H9 (cell line): ENCODE results near the gene GPX7. TPM values are rescaled to one million over a fixed set of nuclear protein-coding genes. Genes with fewer than 3 reads are reported as not detected.

ENCODE experiments used
- DNase-seq: peaks from one replicate; pipeline ENCODE4 v3.0.0-alpha.2; 2017
- H2AFZ ChIP-seq: one replicate; pipeline ENCODE4 v1.6.1; 2013; ENCODE audit warnings: mild to moderate bottlenecking, low read length, control low read depth, moderate library complexity
- H2AK5ac ChIP-seq: 2 replicates; pipeline ENCODE4 v1.6.1; 2013; ENCODE audit warnings: low read length, control low read depth, mixed read lengths; ENCODE audit not compliant: insufficient read length
- H2BK120ac ChIP-seq: one replicate; pipeline ENCODE4 v1.6.1; 2013; ENCODE audit warnings: low read depth, mild to moderate bottlenecking, low read length, control low read depth, inconsistent platforms; ENCODE audit not compliant: poor library complexity, severe bottlenecking
- H2BK12ac ChIP-seq: 2 replicates; pipeline ENCODE4 v1.6.1; 2013; ENCODE audit warnings: low read length, control low read depth, mixed read lengths, low read depth; ENCODE audit not compliant: insufficient read length
- H2BK15ac ChIP-seq: 2 replicates; pipeline ENCODE4 v1.6.1; 2013; ENCODE audit warnings: low read depth, low read length, control low read depth
- H2BK20ac ChIP-seq: one replicate; pipeline ENCODE4 v1.6.1; 2013; ENCODE audit warnings: low read depth, mild to moderate bottlenecking, low read length, control low read depth, inconsistent platforms; ENCODE audit not compliant: poor library complexity, severe bottlenecking
- H2BK5ac ChIP-seq: 2 replicates; pipeline ENCODE4 v1.6.1; 2013; ENCODE audit warnings: low read length, control low read depth, mixed read lengths; ENCODE audit not compliant: insufficient read length
- H3K14ac ChIP-seq: 2 replicates; pipeline ENCODE4 v1.6.1; 2013; ENCODE audit warnings: low read length, control low read depth; ENCODE audit not compliant: insufficient read depth
- H3K18ac ChIP-seq: 2 replicates; pipeline ENCODE4 v1.6.1; 2013; ENCODE audit warnings: low read depth, mild to moderate bottlenecking, mixed read lengths, low read length, control low read depth; ENCODE audit not compliant: insufficient read length
- H3K23ac ChIP-seq: 2 replicates; pipeline ENCODE4 v1.6.1; 2013; ENCODE audit warnings: low read length, control low read depth, mixed read lengths, low read depth; ENCODE audit not compliant: insufficient read length
- H3K23me2 ChIP-seq: 2 replicates; pipeline ENCODE4 v1.6.1; 2013; ENCODE audit warnings: low read depth, mild to moderate bottlenecking, mixed read lengths, low read length, control low read depth; ENCODE audit not compliant: insufficient read length, poor library complexity, severe bottlenecking
- H3K27ac ChIP-seq: 2 replicates; pipeline ENCODE4 v1.5.1; 2013; ENCODE audit warnings: low read length, control low read depth, mixed read lengths, low read depth; ENCODE audit not compliant: insufficient read length
- H3K27me3 ChIP-seq: 2 replicates; pipeline ENCODE4 v1.6.1; 2013; ENCODE audit warnings: low read length, control low read depth, inconsistent platforms; ENCODE audit not compliant: insufficient read depth
- H3K4ac ChIP-seq: 2 replicates; pipeline ENCODE4 v1.6.1; 2013; ENCODE audit warnings: low read depth, mild to moderate bottlenecking, control low read depth, inconsistent platforms, low read length, moderate library complexity
- H3K4me1 ChIP-seq: 2 replicates; pipeline ENCODE4 v1.6.1; 2013; ENCODE audit warnings: low read length, control low read depth, inconsistent platforms; ENCODE audit not compliant: insufficient read depth
- H3K4me2 ChIP-seq: 2 replicates; pipeline ENCODE4 v1.6.1; 2013; ENCODE audit warnings: low read length, control low read depth, mixed read lengths; ENCODE audit not compliant: insufficient read length, insufficient read depth
- H3K56ac ChIP-seq: 2 replicates; pipeline ENCODE4 v1.6.1; 2013; ENCODE audit warnings: low read depth, mild to moderate bottlenecking, mixed read lengths, low read length, control low read depth; ENCODE audit not compliant: insufficient read length
- H3K79me1 ChIP-seq: 2 replicates; pipeline ENCODE4 v1.6.1; 2013; ENCODE audit warnings: low read depth, mild to moderate bottlenecking, moderate library complexity, low read length, control low read depth, inconsistent platforms; ENCODE audit not compliant: insufficient read depth, poor library complexity, severe bottlenecking
- H3K79me2 ChIP-seq: 2 replicates; pipeline ENCODE4 v1.6.1; 2013; ENCODE audit warnings: low read length, control low read depth, inconsistent platforms; ENCODE audit not compliant: insufficient read depth
- H3K9ac ChIP-seq: 2 replicates; pipeline ENCODE4 v1.6.1; 2013; ENCODE audit warnings: low read length, control low read depth, mixed read lengths; ENCODE audit not compliant: insufficient read length; ENCODE audit errors: extremely low read depth
- H3K9me3 ChIP-seq: one replicate; pipeline ENCODE4 v1.6.1; 2013; ENCODE audit warnings: low read depth, low read length, inconsistent platforms; ENCODE audit not compliant: control insufficient read depth
- H3T11ph ChIP-seq: one replicate; pipeline ENCODE4 v1.6.1; 2013; ENCODE audit warnings: mild to moderate bottlenecking, low read length, control low read depth, inconsistent platforms
- H4K20me1 ChIP-seq: one replicate; pipeline ENCODE4 v1.6.1; 2013; ENCODE audit not compliant: control insufficient read depth, insufficient read length, insufficient read depth
- H4K5ac ChIP-seq: 2 replicates; pipeline ENCODE4 v1.6.1; 2013; ENCODE audit warnings: low read depth, mild to moderate bottlenecking, mixed read lengths, low read length, control low read depth; ENCODE audit not compliant: insufficient read length
- H4K8ac ChIP-seq: replicated peaks from 2 replicates; pipeline ENCODE4 v1.6.1; 2013; ENCODE audit warnings: low read length, control low read depth, mixed read lengths, low read depth; ENCODE audit not compliant: insufficient read length
- H4K91ac ChIP-seq: 2 replicates; pipeline ENCODE4 v1.6.1; 2013; ENCODE audit warnings: low read depth, mild to moderate bottlenecking, moderate library complexity, mixed read lengths, low read length, control low read depth; ENCODE audit not compliant: insufficient read length
- H3K27ac Mint-ChIP-seq, 3 experiments: 2 replicates in 2 of 3; 3 replicates in 1 of 3; pipeline ENCODE4 v1.8.0; 2020 to 2021; ENCODE audit warnings: mixed read lengths in 3 of 3, mild to moderate bottlenecking in 1 of 3, moderate library complexity in 1 of 3
- H3K27me3 Mint-ChIP-seq: 2 replicates; pipeline ENCODE4 v1.8.0; 2021; ENCODE audit warnings: low read depth, mild to moderate bottlenecking, moderate library complexity, mixed read lengths
- H3K36me3 Mint-ChIP-seq, 3 experiments: 2 replicates in 2 of 3; 3 replicates in 1 of 3; pipeline ENCODE4 v1.8.0; 2020 to 2021; ENCODE audit warnings: low read depth in 3 of 3, mixed read lengths in 3 of 3; ENCODE audit not compliant: insufficient read depth in 1 of 3
- H3K4me1 Mint-ChIP-seq, 2 experiments: 2 replicates each; pipeline ENCODE4 v1.8.0; 2020; ENCODE audit warnings: mixed read lengths in 2 of 2
- H3K4me3 Mint-ChIP-seq, 2 experiments: 2 replicates in 1 of 2; 3 replicates in 1 of 2; pipeline ENCODE4 v1.8.0; 2020 to 2021; ENCODE audit warnings: mild to moderate bottlenecking in 2 of 2, mixed read lengths in 2 of 2, moderate library complexity in 1 of 2
- H3K9me3 Mint-ChIP-seq, 2 experiments: 2 replicates in 1 of 2; 3 replicates in 1 of 2; pipeline ENCODE4 v1.8.0; 2020; ENCODE audit warnings: mild to moderate bottlenecking in 2 of 2, mixed read lengths in 2 of 2, moderate library complexity in 1 of 2
- WGBS: extraction: QIAGEN DNeasy Blood & Tissue Kit; methylation state at CpG from one replicate; pipeline ENCODE4 v1.1.7; 2013; ENCODE audit warnings: missing lambda C conversion rate, low lambda C conversion rate, mixed read lengths; ENCODE audit not compliant: insufficient read length; ENCODE audit errors: extremely low coverage; 5-methylcytosine and 5-hydroxymethylcytosine counted together
- total RNA-seq: library from RNA; stranded (reverse); gene quantifications from 2 replicates; pipeline ENCODE4 v1.2.1, GENCODE V29; 2021
- TF ChIP-seq, protein P1 (sequence below): fragments of 200-600 bp; sonication (generic); conservative IDR thresholded peaks from 3 replicates; pipeline ENCODE4 v1.8.0; 2021; ENCODE audit warnings: antibody characterized with exemption, mild to moderate bottlenecking

GPX7 gene
- total RNA-seq, 1 experiment from 2014 or later = 12.1 TPM

DNA sequence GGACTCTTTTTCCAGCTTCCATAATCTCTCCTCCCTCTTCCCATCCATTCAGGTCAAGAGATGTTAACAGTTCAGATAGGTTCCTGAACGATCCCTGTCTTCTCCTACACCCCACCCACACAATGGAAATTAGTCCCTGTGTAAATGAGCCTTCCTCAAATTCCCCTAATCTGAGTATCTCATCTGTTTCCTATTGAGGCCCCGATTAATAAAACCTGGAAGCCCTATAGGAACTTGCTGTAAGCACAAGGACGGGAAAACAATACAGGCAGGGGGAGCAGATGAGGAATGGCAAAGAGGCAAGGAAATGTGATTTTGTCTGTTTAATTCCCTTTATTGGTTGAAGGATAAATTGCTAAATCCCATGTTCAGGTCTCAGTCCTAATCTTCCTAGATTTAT is 7.1 kb upstream of the GPX7 start:
- Histone ChIP-seq H3K79me1 (no peaks in the 10 kb centered on the region), H3K79me2 (no peaks in the 10 kb centered on the region), H4K91ac (no peak overlapping the region), H2AFZ (no peak overlapping the region), H2BK5ac (no peak overlapping the region), H3K56ac (no peak overlapping the region), H2AK5ac (no peak overlapping the region), H3K18ac (no peak overlapping the region), H4K5ac (no peak overlapping the region), H3K4ac (no peak overlapping the region), H4K8ac (no peak overlapping the region), H2BK20ac (no peak overlapping the region), H3K27me3 (no peaks in the 10 kb centered on the region), H3K27ac (no peak overlapping the region), H3K4me2 (no peak overlapping the region), H2BK15ac (no peak overlapping the region), H4K20me1 (no peaks in the 10 kb centered on the region), H2BK120ac (no peak overlapping the region), H3K9me3 (no peaks in the 10 kb centered on the region), H3K4me1 (peaks cover 2% of the 10 kb centered on the region; the same call in 1 of the 2 replicates), H2BK12ac (no peak overlapping the region), H3K23ac (no peak overlapping the region), H3K23me2 (no peaks in the 10 kb centered on the region), H3K9ac (no peak overlapping the region), H3K14ac (no peak overlapping the region), H3T11ph (no peak overlapping the region)
- TF ChIP-seq, protein P1, sequence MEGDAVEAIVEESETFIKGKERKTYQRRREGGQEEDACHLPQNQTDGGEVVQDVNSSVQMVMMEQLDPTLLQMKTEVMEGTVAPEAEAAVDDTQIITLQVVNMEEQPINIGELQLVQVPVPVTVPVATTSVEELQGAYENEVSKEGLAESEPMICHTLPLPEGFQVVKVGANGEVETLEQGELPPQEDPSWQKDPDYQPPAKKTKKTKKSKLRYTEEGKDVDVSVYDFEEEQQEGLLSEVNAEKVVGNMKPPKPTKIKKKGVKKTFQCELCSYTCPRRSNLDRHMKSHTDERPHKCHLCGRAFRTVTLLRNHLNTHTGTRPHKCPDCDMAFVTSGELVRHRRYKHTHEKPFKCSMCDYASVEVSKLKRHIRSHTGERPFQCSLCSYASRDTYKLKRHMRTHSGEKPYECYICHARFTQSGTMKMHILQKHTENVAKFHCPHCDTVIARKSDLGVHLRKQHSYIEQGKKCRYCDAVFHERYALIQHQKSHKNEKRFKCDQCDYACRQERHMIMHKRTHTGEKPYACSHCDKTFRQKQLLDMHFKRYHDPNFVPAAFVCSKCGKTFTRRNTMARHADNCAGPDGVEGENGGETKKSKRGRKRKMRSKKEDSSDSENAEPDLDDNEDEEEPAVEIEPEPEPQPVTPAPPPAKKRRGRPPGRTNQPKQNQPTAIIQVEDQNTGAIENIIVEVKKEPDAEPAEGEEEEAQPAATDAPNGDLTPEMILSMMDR = no peak
- Mint-ChIP-seq H3K27ac (no peak overlapping the region), H3K36me3 (no peaks in the 10 kb centered on the region), H3K4me3 (no peak overlapping the region), H3K9me3 (no peaks in the 10 kb centered on the region), H3K27me3 (peaks cover 10% of the 10 kb centered on the region), H3K4me1 (peaks cover 5 to 17% of the 10 kb centered on the region in 2 experiments)
- DNase-seq = no peak
- WGBS = no CpG with 5 or more reads among the region's 3 CpGs
